Measurements from ENCODE around the gene HIRA.
"Not testable (repeated sequence)": the region's sequence is repeated elsewhere in the genome, so short reads cannot be mapped to it uniquely, and the experiment has no call there.

HIRA gene

GRCh38 chr22:19354201-19354600, 77.3 kb downstream of the HIRA start:
- no peak for DNase-seq

DNA sequence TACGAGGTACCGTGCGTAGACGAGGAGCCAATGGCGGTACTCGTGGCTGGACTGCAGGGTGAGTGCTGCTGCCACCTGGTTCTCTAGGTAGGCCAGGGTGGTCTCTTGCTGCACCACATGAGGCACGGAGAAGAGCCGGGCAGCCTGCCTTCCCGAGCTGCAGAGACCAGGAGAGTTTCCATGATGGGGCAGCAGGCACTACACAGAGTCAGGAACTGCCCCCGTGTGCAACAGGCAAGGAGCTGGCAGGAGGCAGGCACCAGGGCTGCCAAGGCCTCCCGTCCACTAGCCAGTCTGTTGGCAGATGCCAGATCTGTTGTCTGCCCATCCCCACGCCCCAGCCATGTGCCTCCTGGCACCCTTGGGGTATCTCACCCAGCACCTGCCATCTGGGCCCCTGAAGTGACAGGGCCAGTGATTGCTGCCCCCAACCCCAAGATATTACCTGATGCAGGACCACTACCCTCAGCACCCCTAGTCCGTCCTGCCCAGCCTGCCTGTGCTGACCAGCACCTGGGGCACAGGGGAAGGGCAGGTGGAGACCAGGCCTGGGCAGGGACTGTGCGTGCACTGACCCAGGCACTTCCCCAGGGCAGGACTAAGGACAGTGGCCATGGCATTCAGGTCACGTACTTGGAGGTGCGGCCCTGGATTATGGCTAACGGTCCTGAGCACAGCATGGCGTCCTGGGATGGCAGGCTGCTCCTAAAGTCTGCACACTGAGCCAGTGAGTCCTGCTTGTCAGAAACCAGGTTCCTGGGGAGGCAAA, 78.0 kb downstream of the HIRA start:
- no peak for DNase-seq

DNA sequence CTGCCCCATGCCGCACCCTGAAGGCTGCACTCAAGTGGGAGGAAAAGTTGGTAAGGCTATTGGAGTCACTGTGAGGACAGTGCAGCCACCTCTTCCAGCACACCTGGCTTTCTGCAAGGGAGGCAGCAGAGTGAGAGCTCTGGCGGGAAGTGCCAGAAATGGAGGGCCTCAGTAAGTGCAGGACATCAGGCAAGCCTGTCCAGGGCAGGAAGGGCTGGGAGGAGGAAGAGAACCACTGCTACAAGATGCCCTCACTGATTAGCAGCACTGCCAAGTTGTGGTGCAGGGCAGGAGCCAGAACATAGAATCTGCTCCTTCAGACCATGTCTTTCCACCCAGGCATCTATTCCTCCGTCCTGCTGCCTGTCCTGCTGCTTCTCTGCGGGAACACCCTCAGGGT, 78.8 kb downstream of the HIRA start:
- no peak for DNase-seq

DNA sequence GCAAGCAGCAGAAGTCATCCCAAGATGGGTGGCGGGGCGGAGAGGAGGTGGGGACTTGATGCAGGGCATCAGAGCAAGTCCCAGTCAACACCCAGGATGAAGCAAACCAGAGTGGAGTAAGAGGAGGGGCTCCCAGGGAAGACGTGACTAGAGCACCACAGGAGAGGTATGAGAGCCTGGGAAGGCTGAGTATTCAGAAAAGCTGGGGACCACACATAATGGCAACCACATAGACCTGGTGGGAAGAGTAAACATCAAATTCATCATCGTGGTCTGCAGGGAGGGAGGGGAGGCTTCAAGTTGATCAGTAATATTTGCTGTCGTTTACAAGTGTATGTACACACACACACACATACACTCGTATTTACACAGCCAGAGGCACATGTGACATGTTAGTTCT, 79.3 kb downstream of the HIRA start:
- DNase-seq = no peak

- no peak for DNase-seq
Measured at GRCh38 chr22:19351604-19352003, 79.9 kb downstream of the HIRA start.

GRCh38 chr22:19350947-19351346, 80.6 kb downstream of the HIRA start:
- no peak for DNase-seq

DNA sequence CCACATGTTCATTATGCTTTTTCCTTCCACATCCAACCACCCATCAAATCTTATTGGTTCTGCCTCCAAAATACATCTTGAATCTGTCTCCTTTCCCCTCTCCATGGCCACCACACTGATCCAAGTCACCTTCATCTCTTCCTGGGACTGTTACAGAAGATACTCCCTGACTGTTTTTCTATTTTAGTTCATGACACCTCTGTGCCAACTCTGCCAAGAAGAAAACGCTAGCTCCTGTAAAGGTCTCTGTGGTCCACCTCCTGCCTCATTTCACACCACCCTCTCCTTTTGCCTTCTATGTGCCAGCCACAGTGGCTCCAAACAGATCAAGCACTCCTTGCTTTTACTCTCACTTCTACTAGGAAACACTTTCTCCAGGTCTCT, 81.1 kb downstream of the HIRA start:
- no peak for DNase-seq

GRCh38 chr22:19349778-19350475, 81.6 kb downstream of the HIRA start:
- DNase-seq = no peak

GRCh38 chr22:19346677-19347265, 84.8 kb downstream of the HIRA start:
- DNase-seq = no peak

DNA sequence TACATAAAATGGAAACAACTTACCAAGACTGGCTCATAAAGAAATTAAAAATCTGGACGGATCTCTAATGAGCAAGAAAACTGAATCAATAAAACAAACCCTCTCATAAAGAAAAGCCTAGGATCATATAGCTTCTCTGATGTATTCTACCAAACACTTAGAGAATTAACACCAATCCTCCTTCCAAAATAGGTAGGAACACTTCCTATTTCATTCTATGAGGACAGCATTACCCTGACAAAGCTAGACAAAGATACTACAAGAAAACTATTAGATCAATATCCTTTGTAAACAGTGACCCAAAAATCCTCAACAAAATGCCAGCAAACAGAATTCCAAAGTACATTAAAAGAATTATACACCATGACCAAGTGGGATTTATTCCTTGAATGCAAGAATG, 87.1 kb downstream of the HIRA start:
- no peak for DNase-seq

- DNase-seq = no peak
Measured at GRCh38 chr22:19343470-19343869, 88.1 kb downstream of the HIRA start.

DNA sequence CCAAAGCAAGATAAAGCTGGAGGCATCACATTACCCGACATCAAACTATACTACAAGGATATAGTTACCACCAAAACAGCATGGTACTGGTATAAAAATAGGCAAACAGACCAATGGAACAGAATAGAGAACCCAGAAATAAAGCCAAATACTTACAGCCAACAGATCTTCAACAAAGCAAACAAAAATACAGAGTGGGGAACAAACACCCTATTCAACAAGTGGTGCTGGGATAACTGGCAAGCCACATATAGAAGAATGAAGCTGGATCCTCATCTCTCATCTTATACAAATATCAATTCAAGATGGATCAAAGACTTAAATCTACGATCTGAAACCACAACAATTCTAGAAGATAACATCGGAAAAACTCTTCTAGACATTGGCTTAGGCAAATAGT, 90.0 kb downstream of the HIRA start:
- DNase-seq = no peak

- no peak for DNase-seq
Measured at GRCh38 chr22:19337137-19337536, 94.4 kb downstream of the HIRA start.

- DNase-seq = no peak
Measured at GRCh38 chr22:19336133-19337075, 95.1 kb downstream of the HIRA start.

- DNase-seq = no peak
Measured at GRCh38 chr22:19331975-19332374, 99.6 kb downstream of the HIRA start.

- no peak for DNase-seq
Measured at GRCh38 chr22:19331474-19331873, 100.1 kb downstream of the HIRA start.

GRCh38 chr22:19330865-19331418, 100.6 kb downstream of the HIRA start:
- DNase-seq = no peak

DNA sequence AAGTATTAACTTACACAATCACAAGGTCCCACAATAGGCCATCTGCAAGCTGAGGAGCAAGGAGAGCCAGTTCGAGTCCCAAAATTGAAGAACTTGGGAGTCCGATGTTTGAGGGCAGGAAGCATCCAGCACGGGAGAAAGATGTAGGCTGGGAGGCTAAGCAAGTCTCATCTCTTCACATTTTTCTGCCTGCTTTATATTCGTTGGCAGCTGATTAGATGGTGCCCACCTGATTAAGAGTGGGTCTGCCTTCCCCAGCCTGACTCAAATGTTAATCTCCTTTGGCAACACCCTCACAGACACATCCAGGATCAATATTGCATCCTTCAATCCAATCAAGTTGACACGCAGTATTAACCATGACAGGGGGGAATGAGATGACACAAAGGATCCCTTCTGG, 101.3 kb downstream of the HIRA start:
- not testable (repeated sequence) for DNase-seq

GRCh38 chr22:19329454-19329853, 102.1 kb downstream of the HIRA start:
- DNase-seq = no peak

DNA sequence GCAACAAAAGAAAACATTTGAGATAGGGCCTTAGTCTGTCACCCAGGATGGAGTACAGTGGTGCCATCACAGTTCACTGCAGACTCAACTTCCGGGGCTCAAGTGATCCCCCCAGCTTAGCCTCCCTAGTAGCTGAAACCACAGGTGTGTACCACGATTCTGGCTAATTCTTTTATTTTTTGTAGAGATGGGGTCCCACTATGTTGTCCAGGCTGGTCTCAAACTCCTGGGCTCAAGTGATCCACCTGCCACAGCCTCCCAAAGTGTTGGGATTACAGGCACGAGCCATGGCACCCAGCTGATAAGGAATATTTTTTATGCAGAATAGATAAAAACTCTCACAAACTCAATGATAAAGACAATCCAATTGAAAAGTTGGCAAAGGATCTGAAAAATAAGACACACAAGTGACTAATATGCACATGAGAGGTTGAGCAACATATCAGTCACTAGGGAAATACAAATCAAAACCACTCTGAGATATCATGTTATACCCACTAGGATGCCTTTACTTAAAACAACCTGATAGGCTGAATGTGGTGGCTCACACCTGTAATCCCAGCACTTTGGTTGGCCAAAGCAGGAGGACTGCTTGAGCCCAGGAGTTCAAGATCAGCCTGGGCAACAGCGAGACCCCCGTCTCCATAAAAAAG, 106.1 kb downstream of the HIRA start:
- DNase-seq = no peak

DNA sequence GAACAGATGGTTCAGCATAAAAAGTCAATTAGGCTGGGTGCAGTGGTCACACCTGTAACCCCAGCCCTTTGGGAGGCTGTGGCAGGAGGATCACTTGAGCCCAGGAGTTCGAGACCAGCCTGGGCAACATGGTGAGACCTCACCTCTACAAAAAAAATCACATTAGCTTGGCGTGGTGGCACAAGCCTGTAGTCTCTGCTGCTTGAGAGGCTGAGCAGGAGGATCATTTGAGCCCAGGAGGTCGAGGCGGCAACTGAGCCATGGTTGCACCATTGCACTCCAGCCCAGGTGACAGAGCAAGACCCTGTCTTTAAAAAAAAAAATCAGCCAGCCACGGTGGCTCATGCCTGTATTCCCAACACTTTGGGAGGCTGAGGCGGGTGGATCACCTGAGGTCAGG, 108.1 kb downstream of the HIRA start:
- not testable (repeated sequence) for DNase-seq

GRCh38 chr22:19321757-19322156, 109.8 kb downstream of the HIRA start:
- no peak for DNase-seq
